OCI-M1 (cell line): ENCODE measurements around the gene CROCC2.

Experiments
- DNase-seq: peaks from one replicate; lab custom pipeline; 2025; lab: John Stamatoyannopoulos, UW

The CROCC2 gene

GRCh38 chr2:240933966-240934700 lies 28.0 kb downstream of the CROCC2 start:
- DNase-seq, result no peak

GRCh38 chr2:240934701-240935102 lies 28.6 kb downstream of the CROCC2 start:
- DNase-seq, result no peak

GRCh38 chr2:240935103-240935876 lies 29.2 kb downstream of the CROCC2 start:
- no peak for DNase-seq

DNA sequence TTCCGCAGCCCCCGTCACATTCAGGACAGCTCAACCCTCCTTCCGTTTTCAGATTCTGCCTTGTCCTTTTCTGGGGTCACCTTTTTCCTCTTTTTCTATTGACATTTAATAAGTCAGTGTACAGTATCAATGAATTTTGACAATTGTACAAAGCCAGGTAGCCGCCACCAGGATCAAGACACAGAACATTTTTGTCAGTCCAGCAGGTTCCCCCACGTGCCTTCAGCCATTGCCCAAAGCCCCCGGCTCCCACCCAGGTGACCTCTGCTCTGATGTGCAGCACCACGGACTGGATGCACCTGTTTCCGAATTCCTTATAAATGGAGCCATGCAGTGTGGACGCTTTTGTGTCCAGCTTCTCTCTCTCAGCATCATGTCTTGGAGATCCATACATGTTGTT lies 30.0 kb downstream of the CROCC2 start:
- DNase-seq, result no peak

DNA sequence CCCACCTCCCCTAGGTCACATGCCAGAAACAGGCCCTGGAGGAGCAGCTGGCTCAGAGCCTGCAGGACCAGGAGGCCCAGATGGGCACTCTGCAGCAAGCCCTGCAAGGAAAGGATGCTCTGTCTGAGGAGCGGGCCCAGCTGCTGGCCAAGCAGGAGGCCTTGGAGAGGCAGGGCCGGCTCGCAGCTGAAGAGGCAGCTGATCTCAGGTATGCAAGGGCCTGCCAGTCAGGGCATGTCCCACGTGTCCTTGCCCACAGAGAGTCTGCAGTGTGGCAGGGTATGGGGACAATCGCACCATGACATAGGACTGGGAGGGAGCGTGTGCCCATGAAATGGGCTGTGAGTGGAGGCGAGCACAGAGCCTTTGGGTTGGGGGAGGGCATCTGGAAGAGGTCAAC lies 39.9 kb downstream of the CROCC2 start:
- DNase-seq, result no peak

GRCh38 chr2:240946654-240947053 lies 40.5 kb downstream of the CROCC2 start:
- no peak for DNase-seq

GRCh38 chr2:240947176-240947575 lies 41.0 kb downstream of the CROCC2 start:
- DNase-seq, result no peak

GRCh38 chr2:240947607-240948006 lies 41.5 kb downstream of the CROCC2 start:
- DNase-seq, result no peak

DNA sequence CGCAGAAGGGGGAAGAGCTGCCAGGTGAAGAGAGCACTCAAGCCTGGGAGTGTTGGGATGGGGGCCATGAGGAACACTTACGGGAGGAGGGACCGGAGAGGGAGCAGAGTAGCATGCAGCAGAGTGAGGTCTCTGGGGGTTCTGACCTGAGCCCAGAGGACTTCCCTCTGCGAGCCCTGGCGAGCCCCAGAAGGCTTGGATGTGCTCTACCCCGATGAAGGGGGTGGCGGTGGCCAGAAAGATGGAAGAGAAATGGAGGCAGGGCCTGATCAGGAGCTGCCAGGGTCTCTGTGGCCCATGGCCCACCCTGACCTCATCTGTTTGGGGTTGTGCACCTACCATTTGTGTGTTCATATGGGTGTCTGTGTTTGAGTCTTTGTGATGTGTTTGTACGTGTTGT lies 42.0 kb downstream of the CROCC2 start:
- no peak for DNase-seq

- DNase-seq, result no peak
These were observed 43.0 kb downstream of the CROCC2 start for GRCh38 chr2:240948905-240949790.

DNA sequence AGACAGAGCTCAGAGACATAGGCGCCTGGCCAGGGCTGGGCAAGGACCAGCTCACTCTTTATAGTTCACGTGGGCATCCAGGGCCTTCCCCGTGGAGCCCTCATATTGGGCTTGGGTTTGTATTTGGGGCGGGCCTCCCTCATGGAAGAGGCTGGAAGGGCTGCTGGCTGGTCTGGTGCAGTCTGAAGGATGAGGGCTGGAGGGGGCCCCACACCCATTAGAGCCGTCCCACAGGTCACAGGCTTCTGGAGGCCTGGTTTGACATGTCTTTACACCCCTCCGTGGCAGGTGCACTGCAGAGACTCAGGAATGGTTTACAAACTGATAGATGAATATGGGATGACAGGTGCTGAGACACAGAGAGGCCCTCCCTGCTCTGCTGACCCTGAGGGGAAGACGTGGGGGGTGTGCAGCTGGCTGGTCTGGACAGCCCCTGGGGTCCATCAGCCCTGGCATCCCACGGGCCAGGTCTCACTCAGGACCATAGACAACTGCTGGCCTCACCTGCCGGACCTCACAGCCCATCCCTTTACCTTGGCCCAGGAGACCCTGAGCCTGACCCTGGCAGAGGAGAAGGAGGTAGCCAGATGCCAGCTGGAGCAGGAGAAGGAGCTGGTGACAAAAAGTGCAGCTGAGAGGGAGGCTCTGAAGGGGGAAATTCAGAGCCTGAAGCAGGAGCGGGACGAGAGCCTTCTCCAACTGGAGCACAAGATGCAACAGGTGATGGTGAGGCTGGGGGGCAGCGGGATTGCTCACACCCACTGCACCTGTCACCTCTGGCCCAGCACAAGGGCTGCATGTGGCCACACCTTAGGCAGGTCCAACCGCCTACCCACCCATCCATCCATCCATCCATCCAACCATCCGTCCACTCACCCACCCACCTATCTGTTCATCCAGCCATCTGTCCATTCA lies 43.9 kb downstream of the CROCC2 start:
- no peak for DNase-seq

DNA sequence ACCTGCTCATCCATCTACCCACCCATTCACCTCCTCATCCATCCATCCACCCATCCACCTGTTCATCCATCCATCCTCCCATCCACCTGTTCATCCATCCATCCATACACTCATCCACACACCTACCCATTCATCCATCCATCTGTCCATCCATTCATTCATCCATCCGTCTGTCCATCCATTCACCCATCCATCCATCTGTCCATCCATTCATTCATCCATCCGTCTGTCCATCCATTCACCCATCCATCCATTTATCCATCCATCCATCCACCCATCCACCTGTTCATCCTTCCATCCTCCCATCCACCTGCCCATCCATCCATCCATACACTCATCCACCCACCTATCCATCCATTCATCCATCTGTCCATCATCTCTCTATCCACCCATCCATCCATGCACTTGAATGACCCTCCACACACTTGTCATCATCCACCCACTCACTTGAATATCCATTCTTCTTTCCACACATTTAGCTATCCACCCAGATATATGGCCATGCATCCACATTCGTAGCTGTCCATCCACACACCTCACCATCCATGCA lies 45.0 kb downstream of the CROCC2 start:
- DNase-seq, result no peak

GRCh38 chr2:240952496-240953246 lies 46.5 kb downstream of the CROCC2 start:
- DNase-seq, result no peak

GRCh38 chr2:240953426-240954410 lies 47.6 kb downstream of the CROCC2 start:
- DNase-seq, result no peak

GRCh38 chr2:240954436-240955305 lies 48.5 kb downstream of the CROCC2 start:
- DNase-seq, result no peak

DNA sequence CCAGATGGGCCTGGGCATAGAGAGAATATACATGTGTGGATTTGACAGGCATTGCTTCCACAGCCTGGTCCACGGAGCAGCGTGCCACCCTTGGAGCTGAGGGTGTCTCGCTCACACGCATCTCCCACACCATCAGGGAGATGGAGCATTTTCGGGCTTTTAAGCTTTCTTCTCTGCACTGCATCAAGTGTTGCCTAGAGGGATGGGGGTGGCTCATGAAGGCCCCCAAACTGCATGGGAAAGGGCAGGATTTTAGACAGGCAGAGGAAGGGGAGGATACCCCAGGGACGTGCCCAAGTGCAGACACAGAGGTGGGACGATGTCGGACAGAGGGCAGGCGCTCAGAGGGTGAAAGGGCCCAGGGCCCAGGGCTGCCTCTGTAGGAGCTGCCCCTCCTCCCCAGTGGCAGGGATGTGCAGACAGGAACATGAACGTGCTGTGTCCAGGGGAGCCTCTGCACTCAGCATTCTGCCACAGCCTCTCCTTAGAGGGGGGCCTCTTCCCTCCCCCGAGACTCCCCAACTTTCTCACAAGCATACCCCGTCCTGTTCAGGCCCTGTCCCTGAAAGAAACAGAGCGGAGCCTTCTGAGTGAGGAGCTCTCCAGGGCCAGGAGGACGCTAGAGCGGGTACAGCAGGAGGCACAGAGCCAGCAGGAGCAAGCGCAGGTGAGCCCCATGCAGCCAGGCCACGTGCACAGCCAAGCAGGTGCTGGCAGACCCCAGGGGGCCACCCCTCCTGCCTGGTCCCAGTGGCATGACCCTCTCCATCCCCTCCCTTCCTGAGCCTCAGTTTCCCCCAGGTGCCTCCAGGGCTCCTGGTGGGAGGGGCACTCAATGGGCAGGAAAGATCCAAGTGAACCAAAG lies 49.4 kb downstream of the CROCC2 start:
- DNase-seq, result no peak
